HCT116 (cell line): ENCODE results near the gene NOP14. TPM values are rescaled to one million over a fixed set of nuclear protein-coding genes. Genes with fewer than 3 reads are reported as not detected.
"Not testable (repeated sequence)": the region's sequence is repeated elsewhere in the genome, so short reads cannot be mapped to it uniquely, and the experiment has no call there.

Source experiments
- ATAC-seq: fragments of 200-7000 bp; cut with Tn5 transposase; 2 replicates; pipeline ENCODE4 v1.9.1; 2020; ENCODE audit warnings: mild to moderate bottlenecking, moderate library complexity
- BruUV-seq: library from RNA; stranded (reverse); fragments of 400-500 nt; replicated peaks from 2 replicates; lab custom pipeline; 2021; lab: Mats Ljungman, UMichigan
- CTCF ChIA-PET: fragments of 300-600 bp; sonication (Branson Sonifier 250); formaldehyde crosslinking; loops from one replicate; lab custom pipeline; 2021; ENCODE audit warnings: antibody characterized with exemption; lab: Charles Lee
- POLR2A ChIA-PET: fragments of 300-600, 350-600 bp; sonication (Branson Sonifier 250); formaldehyde crosslinking; loops from one replicate; lab custom pipeline; 2021; ENCODE audit warnings: antibody characterized with exemption; lab: Charles Lee
- RAD21 ChIA-PET, 2 experiments: fragments of 300-600 bp; sonication (Branson Sonifier 250); formaldehyde crosslinking; loops; one replicate each; lab custom pipeline; 2023; ENCODE audit warnings: low total read pairs in 2 of 2; ENCODE audit not compliant: uncharacterized antibody in 2 of 2, unreplicated experiment in 2 of 2, low non-redundant PET in 1 of 2; lab: Charles Lee
- DNase-seq: peaks from one replicate; pipeline ENCODE4 v3.0.0-alpha.2; 2010; ENCODE audit warnings: low read depth, low spot score
- H2AFZ ChIP-seq: fragments of 200-600 bp; shearing (Covaris generic), sonication (generic); 2 replicates; pipeline ENCODE4 v1.6.1; 2017; ENCODE audit warnings: low read depth, mixed run types, mixed read lengths, antibody characterized with exemption, low read length; ENCODE audit not compliant: poor library complexity, severe bottlenecking
- H3K27ac ChIP-seq: 2 replicates; pipeline ENCODE4 v1.5.1; 2012; ENCODE audit warnings: low read depth, low read length
- H3K27me3 ChIP-seq: fragments of 200-600 bp; sonication (generic); 2 replicates; pipeline ENCODE4 v1.6.1; 2016; ENCODE audit warnings: mixed run types, low read length, mixed read lengths; ENCODE audit not compliant: insufficient read depth
- H3K36me3 ChIP-seq, 2 experiments: fragments of 200-500 bp in 1 of 2; fragments of 200-600 bp in 1 of 2; sonication (Bioruptor generic) in 1 of 2; sonication (generic) in 1 of 2; 2 replicates each; pipeline versions ENCODE4 v1.5.1 to v1.6.1; 2014 to 2016; ENCODE audit warnings: low read length in 2 of 2, inconsistent platforms in 1 of 2, mixed read lengths in 1 of 2, mixed run types in 1 of 2; ENCODE audit not compliant: insufficient read depth in 2 of 2, control insufficient read depth in 1 of 2
- H3K4me1 ChIP-seq, 2 experiments: fragments of 200-600 bp in 1 of 2; sonication (generic) in 1 of 2; 2 replicates each; pipeline versions ENCODE4 v1.5.1 to v1.6.1; 2012 to 2017; ENCODE audit warnings: low read length in 2 of 2, inconsistent platforms in 1 of 2, mild to moderate bottlenecking in 1 of 2, mixed read lengths in 1 of 2, mixed run types in 1 of 2, moderate library complexity in 1 of 2; ENCODE audit not compliant: insufficient read depth in 2 of 2, control insufficient read depth in 1 of 2
- H3K4me2 ChIP-seq: fragments of 200-600 bp; sonication (generic); 2 replicates; pipeline ENCODE4 v1.6.1; 2017; ENCODE audit warnings: mixed run types, low read length, mixed read lengths
- H3K4me3 ChIP-seq, 2 experiments: fragments of 200-600 bp in 1 of 2; sonication (generic) in 1 of 2; replicated peaks in 1 of 2; 2 replicates each; pipeline ENCODE4 v1.5.1; 2011 to 2016; ENCODE audit warnings: low read length in 2 of 2, control low read depth in 1 of 2, low read depth in 1 of 2, mild to moderate bottlenecking in 1 of 2, mixed read lengths in 1 of 2, mixed run types in 1 of 2
- H3K79me2 ChIP-seq: fragments of 200-600 bp; sonication (generic); 2 replicates; pipeline ENCODE4 v1.6.1; 2017; ENCODE audit warnings: mild to moderate bottlenecking, mixed run types, low read length, moderate library complexity, mixed read lengths; ENCODE audit not compliant: insufficient read depth
- H3K9ac ChIP-seq: fragments of 200-600 bp; sonication (generic); 2 replicates; pipeline ENCODE4 v1.6.1; 2016; ENCODE audit warnings: low read length, mixed read lengths
- H3K9me2 ChIP-seq: fragments of 200-600 bp; sonication (generic), shearing (Covaris generic); 2 replicates; pipeline ENCODE4 v1.6.1; 2017; ENCODE audit warnings: mixed run types, mild to moderate bottlenecking, moderate library complexity; ENCODE audit not compliant: insufficient read depth
- H3K9me3 ChIP-seq, 2 experiments: fragments of 200-500 bp in 1 of 2; fragments of 200-600 bp in 1 of 2; sonication (Bioruptor generic) in 1 of 2; sonication (generic) in 1 of 2; 2 replicates each; pipeline ENCODE4 v1.6.1; 2014 to 2017; ENCODE audit warnings: low read length in 2 of 2, mixed read lengths in 2 of 2, inconsistent platforms in 1 of 2, low read depth in 1 of 2, mild to moderate bottlenecking in 1 of 2, mixed run types in 1 of 2, moderate library complexity in 1 of 2; ENCODE audit not compliant: control insufficient read depth in 1 of 2, insufficient read depth in 1 of 2
- H4K20me1 ChIP-seq: fragments of 200-600 bp; sonication (generic), shearing (Covaris generic); 2 replicates; pipeline ENCODE4 v1.6.1; 2017; ENCODE audit warnings: mixed run types, mild to moderate bottlenecking, moderate library complexity; ENCODE audit not compliant: insufficient read depth
- ATF3 ChIP-seq: IDR thresholded peaks from 2 replicates; pipeline ENCODE4 v1.6.1; 2012
- CEBPB ChIP-seq: IDR thresholded peaks from 2 replicates; pipeline ENCODE4 v1.6.1; 2012; ENCODE audit warnings: low read depth
- EGR1 ChIP-seq: IDR thresholded peaks from 2 replicates; pipeline ENCODE4 v1.6.1; 2012; ENCODE audit warnings: low read depth
- ELF1 ChIP-seq: IDR thresholded peaks from 2 replicates; pipeline ENCODE4 v1.6.1; 2012; ENCODE audit warnings: low read depth, borderline replicate concordance
- EZH2 ChIP-seq: fragments of 200-600 bp; sonication (generic); IDR thresholded peaks from 2 replicates; pipeline ENCODE4 v1.6.1; 2017; ENCODE audit warnings: antibody characterized with exemption, mixed run types
- POLR2A ChIP-seq: IDR thresholded peaks from 2 replicates; pipeline ENCODE4 v1.7.0; 2011; ENCODE audit warnings: borderline replicate concordance; ENCODE audit not compliant: insufficient read depth, insufficient read length; ENCODE audit errors: extremely low read depth
- SIN3A ChIP-seq: IDR thresholded peaks from 2 replicates; pipeline ENCODE4 v1.6.1; 2012; ENCODE audit warnings: low read depth
- SRF ChIP-seq: IDR thresholded peaks from 2 replicates; pipeline ENCODE4 v1.6.1; 2012; ENCODE audit warnings: low read depth
- TCF7L2 ChIP-seq: IDR thresholded peaks from 2 replicates; pipeline ENCODE4 v1.7.0; 2011; ENCODE audit warnings: borderline replicate concordance, inconsistent platforms; ENCODE audit not compliant: insufficient read depth, insufficient read length; ENCODE audit errors: extremely low read depth
- ZBTB33 ChIP-seq: IDR thresholded peaks from 2 replicates; pipeline ENCODE4 v1.6.1; 2011; ENCODE audit warnings: mild to moderate bottlenecking, low read length, moderate library complexity; ENCODE audit not compliant: insufficient replicate concordance; ENCODE audit errors: extremely low read depth
- intact Hi-C: fragments of 100-400 bp; cut with micrococcal nuclease; formaldehyde crosslinking; loops from 2 replicates; pipeline ENCODE4 v1.10.0; 2022
- total RNA-seq: library from RNA; stranded (reverse); gene quantifications from one replicate; pipeline ENCODE4 v1.2.1, GENCODE V29; 2021; ENCODE audit not compliant: unreplicated experiment
- TF ChIP-seq, protein P1 (sequence below): IDR thresholded peaks from 2 replicates; pipeline ENCODE4 v1.6.1; 2012

NOP14 gene
- total RNA-seq, 1 experiment from 2014 or later: 67.3 TPM

DNA sequence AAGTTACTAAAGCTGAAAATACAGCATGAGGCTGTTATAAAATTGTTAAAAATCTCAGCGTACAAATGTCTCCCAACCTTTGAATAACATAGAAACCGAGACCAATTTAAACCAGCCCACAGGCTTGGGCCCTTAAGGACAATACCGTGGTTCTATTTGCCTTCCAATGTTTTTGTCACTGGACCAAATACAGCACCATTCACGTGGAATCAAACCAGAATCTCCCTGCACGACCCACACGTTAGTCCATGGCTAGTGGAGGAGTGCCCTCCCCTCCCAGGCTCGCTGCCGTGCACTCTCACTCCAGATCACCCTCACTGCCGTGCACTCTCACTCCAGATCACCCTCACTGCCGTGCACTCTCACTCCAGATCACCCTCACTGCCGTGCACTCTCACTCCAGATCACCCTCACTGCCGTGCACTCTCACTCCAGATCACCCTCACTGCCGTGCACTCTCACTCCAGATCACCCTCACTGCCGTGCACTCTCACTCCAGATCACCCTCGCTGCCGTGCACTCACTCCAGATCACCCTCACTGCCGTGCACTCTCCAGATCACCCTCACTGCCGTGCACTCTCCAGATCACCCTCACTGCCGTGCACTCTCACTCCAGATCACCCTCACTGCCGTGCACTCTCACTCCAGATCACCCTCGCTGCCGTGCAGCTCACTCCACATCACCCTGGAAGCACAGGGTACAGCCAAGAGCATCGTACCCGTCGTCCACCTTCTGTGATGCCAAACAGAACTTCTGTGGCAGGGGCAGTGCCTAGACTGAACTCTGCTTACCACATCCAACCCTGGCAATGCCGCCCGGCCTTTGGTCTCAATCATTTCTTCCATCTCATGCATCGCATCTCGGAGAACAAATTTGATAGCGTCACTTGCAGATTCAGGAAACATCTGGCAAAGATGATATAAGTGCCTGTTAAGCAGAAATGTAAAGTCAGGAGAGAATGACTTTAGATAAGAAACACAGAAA is 17.3 kb downstream of the NOP14 start:
- H3K9ac ChIP-seq, RAD21 ChIA-PET, ATAC-seq, intact Hi-C loops, H3K4me2 ChIP-seq, H3K4me3 ChIP-seq, H2AFZ ChIP-seq, DNase-seq, H3K9me3 ChIP-seq, H3K27me3 ChIP-seq, POLR2A ChIA-PET, H3K27ac ChIP-seq, BruUV-seq, H4K20me1 ChIP-seq, H3K4me1 ChIP-seq, H3K9me2 ChIP-seq: not testable (repeated sequence)
- CTCF ChIA-PET: interaction anchor here (2.8 kb wide), 1 partner anchor 8 kb away, joined by 7 read pairs; no protein-coding TSS in a partner anchor
- peaks cover 57% of the 10 kb centered on the region for H3K79me2 ChIP-seq
- peaks cover 74 to 91% of the 10 kb centered on the region in 2 experiments for H3K36me3 ChIP-seq

DNA sequence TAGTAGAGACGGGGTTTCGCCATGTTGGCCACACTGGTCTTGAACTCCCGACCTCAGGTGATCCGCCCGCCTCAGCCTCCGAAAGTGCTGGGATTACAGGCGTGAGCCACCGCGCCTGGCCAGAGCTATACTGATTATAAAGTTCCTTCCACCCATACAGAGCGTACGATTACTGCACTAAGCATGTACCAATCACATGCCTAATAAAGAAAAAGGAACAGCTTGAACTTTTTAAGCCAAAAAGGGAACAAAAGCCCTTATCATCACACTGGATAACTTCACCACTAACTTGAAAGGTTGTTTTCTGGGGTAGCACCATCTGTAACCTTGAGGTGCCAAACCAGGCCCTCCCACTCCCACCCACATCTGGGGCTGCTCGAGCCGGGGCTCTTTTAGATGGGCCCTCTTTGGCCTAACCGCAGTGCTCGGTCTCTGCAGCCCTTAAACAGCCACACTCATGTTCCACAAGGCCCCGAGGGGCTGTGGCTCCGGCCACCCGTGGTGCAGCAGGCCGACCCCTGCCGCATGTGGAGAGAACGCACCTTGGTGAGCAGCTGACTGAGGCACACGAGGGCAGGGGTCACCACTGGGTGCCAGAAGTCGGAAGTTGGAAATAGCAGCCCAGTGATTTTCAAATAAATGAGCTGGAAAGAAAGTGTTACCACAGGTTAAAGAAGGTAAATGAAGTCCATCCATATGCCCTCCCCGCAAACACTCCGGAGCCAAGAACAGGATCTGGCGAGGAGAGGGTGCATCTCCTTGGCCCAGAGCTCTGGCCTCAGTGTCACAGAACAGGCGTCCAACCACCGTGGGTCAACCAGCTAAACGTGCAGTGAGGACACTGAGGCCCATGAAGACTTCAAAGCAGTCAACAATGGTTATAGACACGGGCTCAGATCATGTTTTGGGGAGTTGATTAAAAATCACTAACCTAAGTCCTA is 18.4 kb downstream of the NOP14 start:
- RAD21 ChIA-PET: no interaction called here
- no peak overlapping the region for H3K27ac ChIP-seq
- H3K36me3 ChIP-seq: peaks cover 71 to 91% of the 10 kb centered on the region in 2 experiments
- POLR2A ChIA-PET: interaction anchor here (0.9 kb wide), 1 partner anchor 9 kb away, joined by 3 read pairs; no protein-coding TSS in a partner anchor
- no peaks in the 10 kb centered on the region for H3K27me3 ChIP-seq
- no peak overlapping the region for H3K9ac ChIP-seq
- H3K9me3 ChIP-seq: no peaks in the 10 kb centered on the region
- no peak for DNase-seq
- H3K4me2 ChIP-seq: no peak overlapping the region
- peaks cover 55% of the 10 kb centered on the region for H3K79me2 ChIP-seq
- CTCF ChIA-PET: interaction anchor here (2.8 kb wide), 1 partner anchor 9 kb away, joined by 7 read pairs; no protein-coding TSS in a partner anchor
- BruUV-seq: no TSS peak
- no peak for ATAC-seq
- H3K4me3 ChIP-seq: no peak overlapping the region
- no peak for TF ChIP-seq ELF1
- TF ChIP-seq SRF: no peak
- no peak for TF ChIP-seq EGR1
- no peak for TF ChIP-seq POLR2A
- no peak for TF ChIP-seq SIN3A
- TF ChIP-seq ATF3: no peak
- TF ChIP-seq TCF7L2: no peak
- TF ChIP-seq, protein P1, sequence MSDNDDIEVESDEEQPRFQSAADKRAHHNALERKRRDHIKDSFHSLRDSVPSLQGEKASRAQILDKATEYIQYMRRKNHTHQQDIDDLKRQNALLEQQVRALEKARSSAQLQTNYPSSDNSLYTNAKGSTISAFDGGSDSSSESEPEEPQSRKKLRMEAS: no peak
- no peak for TF ChIP-seq EZH2
- TF ChIP-seq ZBTB33: no peak
- no peak for TF ChIP-seq CEBPB
- intact Hi-C loops: no loop called here
- H2AFZ ChIP-seq: no peak overlapping the region
- H3K9me2 ChIP-seq: no peaks in the 10 kb centered on the region
- H4K20me1 ChIP-seq: peaks cover 9% of the 10 kb centered on the region; the same call in 1 of the 2 replicates
- no peaks in the 10 kb centered on the region for H3K4me1 ChIP-seq
